Peyer's patch (tissue), 4 donors: ENCODE data around the gene TRIM31.

Experiments used
- CTCF ChIP-seq, 6 experiments: fragments of 450-650 bp in 4 of 6; fragments of 200-600 bp in 2 of 6; sonication (generic) in 1 of 6; IDR thresholded peaks; one replicate each; pipeline ENCODE4 v1.5.1; 2017 to 2019; ENCODE audit warnings: antibody characterized with exemption in 6 of 6, mild to moderate bottlenecking in 3 of 6, moderate library complexity in 1 of 6
- POLR2A ChIP-seq, 2 donors: fragments of 450-650 bp; IDR thresholded peaks; one replicate each; pipeline ENCODE4 v1.5.1; 2017; ENCODE audit warnings: antibody characterized with exemption in 2 of 2, mild to moderate bottlenecking in 2 of 2, moderate library complexity in 2 of 2

- no peak for TF ChIP-seq POLR2A (IDR thresholded peaks at IDR 0.05)
- TF ChIP-seq CTCF (IDR thresholded peaks at IDR 0.05), result no peak
Measured at GRCh38 chr6:30129265-30130178, 16.6 kb upstream of the TRIM31 start.
